ENCODE data around the gene VAMP2.
A peak's percentile ranks its signal among the peaks of the same experiment; 100 is the strongest.

VAMP2 gene

GRCh38 chr17:8186787-8187516, 24.2 kb upstream of the VAMP2 start (continued):
- no peak; the same call in 1 of the 2 replicates for TF ChIP-seq ZNF404 (tag by site-specific recombination; IDR thresholded peaks at IDR 0.05)
- peak; percentile 61; the same call in 1 of the 2 replicates for TF ChIP-seq ZNF76 (tag by site-specific recombination; IDR thresholded peaks at IDR 0.05; ENCODE audit: borderline replicate concordance, low read depth)
- TF ChIP-seq ZNF704 (tag by site-specific recombination; IDR thresholded peaks at IDR 0.05) = no peak
- peak; percentile 15 for TF ChIP-seq KLF10 (tag by site-specific recombination; IDR thresholded peaks at IDR 0.05)
- no peak for TF ChIP-seq ZBTB49 (tag by site-specific recombination; IDR thresholded peaks at IDR 0.05; ENCODE audit: low read depth)
- no peak for TF ChIP-seq ZNF560 (tag by site-specific recombination; IDR thresholded peaks at IDR 0.05; ENCODE audit: borderline replicate concordance)
- no peak for TF ChIP-seq ZNF169 (tag by site-specific recombination; IDR thresholded peaks at IDR 0.05)
- no peak; the same call in 1 of the 2 replicates for TF ChIP-seq ZNF146 (tag by site-specific recombination; IDR thresholded peaks at IDR 0.05)
- TF ChIP-seq ZNF140 (tag by site-specific recombination; IDR thresholded peaks at IDR 0.05) = no peak
- TF ChIP-seq ZNF513 (tag by site-specific recombination; IDR thresholded peaks at IDR 0.05) = peak; percentile 4; the same call in 1 of the 2 replicates
- peak; percentile 79 for TF ChIP-seq PRDM6 (tag by site-specific recombination; IDR thresholded peaks at IDR 0.05)
- peak; percentile 72; the same call in 1 of the 2 replicates for TF ChIP-seq ZNF391 (tag by site-specific recombination; IDR thresholded peaks at IDR 0.05; ENCODE audit: borderline replicate concordance, low read depth)
- no peak for TF ChIP-seq ZNF114 (tag by site-specific recombination; IDR thresholded peaks at IDR 0.05)
- no peak for TF ChIP-seq ZFP3 (tag by site-specific recombination; IDR thresholded peaks at IDR 0.05; ENCODE audit: low read depth)
- no peak for TF ChIP-seq ZNF292 (tag by site-specific recombination; IDR thresholded peaks at IDR 0.05; ENCODE audit: borderline replicate concordance, low read depth)
- peak; percentile 76 for TF ChIP-seq INSM2 (tag by site-specific recombination; IDR thresholded peaks at IDR 0.05)
- TF ChIP-seq ZNF324 (tag by site-specific recombination; IDR thresholded peaks at IDR 0.05) = no peak; the same call in 1 of the 2 replicates
- no peak for TF ChIP-seq ZNF707 (tag by site-specific recombination; IDR thresholded peaks at IDR 0.05)
- TF ChIP-seq KLF1 (tag by site-specific recombination; IDR thresholded peaks at IDR 0.05) = no peak
- TF ChIP-seq PRDM2 (tag by site-specific recombination; IDR thresholded peaks at IDR 0.05; ENCODE audit: borderline replicate concordance) = no peak

All from HEK293 (cell line).